HEK293 (cell line): ENCODE measurements around the gene LRP1.

Source experiments
- HOXD13 ChIP-seq: sonication (generic); formaldehyde crosslinking; IDR thresholded peaks from 2 replicates; pipeline ENCODE4 v1.8.0; 2022; ENCODE audit warnings: missing genetic modification reagents, borderline replicate concordance
- ZFHX2 ChIP-seq: fragments of 450-650 bp; formaldehyde crosslinking; conservative IDR thresholded peaks from 2 replicates; pipeline ENCODE4 v1.5.1; 2016; ENCODE audit warnings: missing biosample characterization, missing genetic modification characterization
- ZNF148 ChIP-seq: fragments of 450-650 bp; formaldehyde crosslinking; IDR thresholded peaks from 2 replicates; pipeline ENCODE4 v1.5.0; 2017; ENCODE audit warnings: missing biosample characterization, missing genetic modification characterization, borderline replicate concordance
- ZNF768 ChIP-seq: fragments of 450-650 bp; formaldehyde crosslinking; IDR thresholded peaks from 2 replicates; pipeline ENCODE4 v1.5.1; 2018; ENCODE audit warnings: missing biosample characterization, mild to moderate bottlenecking, missing genetic modification characterization
- TF ChIP-seq, protein P1 (sequence below): fragments of 450-650 bp; formaldehyde crosslinking; IDR thresholded peaks from 2 replicates; pipeline ENCODE4 v1.5.1; 2016; ENCODE audit warnings: missing biosample characterization, missing genetic modification characterization

GRCh38 chr12:57078519-57079404, 49.5 kb upstream of the LRP1 start, which contains the start of gene NEMP1:
- TF ChIP-seq, protein P1, sequence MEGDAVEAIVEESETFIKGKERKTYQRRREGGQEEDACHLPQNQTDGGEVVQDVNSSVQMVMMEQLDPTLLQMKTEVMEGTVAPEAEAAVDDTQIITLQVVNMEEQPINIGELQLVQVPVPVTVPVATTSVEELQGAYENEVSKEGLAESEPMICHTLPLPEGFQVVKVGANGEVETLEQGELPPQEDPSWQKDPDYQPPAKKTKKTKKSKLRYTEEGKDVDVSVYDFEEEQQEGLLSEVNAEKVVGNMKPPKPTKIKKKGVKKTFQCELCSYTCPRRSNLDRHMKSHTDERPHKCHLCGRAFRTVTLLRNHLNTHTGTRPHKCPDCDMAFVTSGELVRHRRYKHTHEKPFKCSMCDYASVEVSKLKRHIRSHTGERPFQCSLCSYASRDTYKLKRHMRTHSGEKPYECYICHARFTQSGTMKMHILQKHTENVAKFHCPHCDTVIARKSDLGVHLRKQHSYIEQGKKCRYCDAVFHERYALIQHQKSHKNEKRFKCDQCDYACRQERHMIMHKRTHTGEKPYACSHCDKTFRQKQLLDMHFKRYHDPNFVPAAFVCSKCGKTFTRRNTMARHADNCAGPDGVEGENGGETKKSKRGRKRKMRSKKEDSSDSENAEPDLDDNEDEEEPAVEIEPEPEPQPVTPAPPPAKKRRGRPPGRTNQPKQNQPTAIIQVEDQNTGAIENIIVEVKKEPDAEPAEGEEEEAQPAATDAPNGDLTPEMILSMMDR (tag by site-specific recombination), result no peak
- TF ChIP-seq ZNF768 (tag by site-specific recombination) (no peak), ZNF148 (tag by site-specific recombination) (no peak), ZFHX2 (tag by site-specific recombination) (no peak), HOXD13 (no peak)
